ENCODE results near the gene NUDT8. TPM values are rescaled to one million over a fixed set of nuclear protein-coding genes. Genes with fewer than 3 reads are reported as not detected.
"Not testable (repeated sequence)": the region's sequence is repeated elsewhere in the genome, so short reads cannot be mapped to it uniquely, and the experiment has no call there.

NUDT8 gene
- total and polyA plus RNA-seq, 2 experiments from 2014 or later: 4.1 to 4.8 TPM

- H3K9me2 ChIP-seq (ENCODE audit: insufficient read depth): no peaks in the 10 kb centered on the region
- no peak overlapping the region for H3K4me2 ChIP-seq (ENCODE audit: unreplicated experiment)
- H3K79me2 ChIP-seq (ENCODE audit: insufficient read depth): no peaks in the 10 kb centered on the region
- WGBS, 2 experiments (ENCODE audit: low coverage in 1 of 2, low lambda C conversion rate in 2 of 2, missing lambda C conversion rate in 2 of 2): 83 to 85% methylated on average over 5 to 6 of the region's 6 CpGs
- DNase-seq: no peak
- in situ Hi-C loops (cut with MboI): no loop called here
- H3K27ac ChIP-seq: no peak overlapping the region
- H3F3A ChIP-seq (ENCODE audit: insufficient read depth): no peaks in the 10 kb centered on the region
- no peaks in the 10 kb centered on the region for H3K36me3 ChIP-seq (ENCODE audit: low read depth)
- no peaks in the 10 kb centered on the region for H4K20me1 ChIP-seq (ENCODE audit: insufficient read depth)
- TF ChIP-seq EZH2 (IDR thresholded peaks at IDR 0.05; ENCODE audit: insufficient read depth, poor library complexity, severe bottlenecking): no peak
- no peak for TF ChIP-seq EZH2phosphoT487 (IDR thresholded peaks at IDR 0.05; ENCODE audit: insufficient read depth, low read depth)
- H3K4me1 ChIP-seq (ENCODE audit: insufficient read depth): no peaks in the 10 kb centered on the region
- H3K9me3 ChIP-seq (ENCODE audit: low read depth): no peaks in the 10 kb centered on the region
- no peak overlapping the region for H3K9ac ChIP-seq
- H3K27me3 ChIP-seq (replicated peaks; ENCODE audit: insufficient read depth): no peaks in the 10 kb centered on the region
- no peak overlapping the region for H3K4me3 ChIP-seq
- no peak overlapping the region for H2AFZ ChIP-seq
Measured at GRCh38 chr11:67627441-67627811, 2.3 kb downstream of the NUDT8 start.

DNA sequence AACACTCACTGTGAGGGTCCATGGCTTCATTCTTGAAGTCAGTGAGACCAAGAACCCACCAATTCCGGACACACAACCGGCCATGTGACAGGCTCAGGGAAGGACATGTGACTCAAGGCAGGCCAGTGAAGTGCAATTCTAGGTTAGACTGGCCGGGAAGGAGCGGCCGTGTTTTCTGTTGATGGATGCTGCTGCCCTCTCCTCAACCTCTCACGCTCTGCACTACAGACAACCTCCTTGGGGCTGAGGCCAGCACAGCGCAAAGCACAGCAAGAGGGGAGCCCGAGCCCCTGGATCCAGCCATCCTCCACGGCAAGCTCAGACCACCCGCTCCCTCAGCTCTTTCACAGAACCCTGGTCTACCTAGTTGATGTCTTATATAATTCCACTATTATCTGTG is 2.8 kb downstream of the NUDT8 start:
- H3K4me2 ChIP-seq (ENCODE audit: unreplicated experiment): no peak overlapping the region
- H3K27me3 ChIP-seq (replicated peaks; ENCODE audit: insufficient read depth): no peaks in the 10 kb centered on the region
- H3K4me1 ChIP-seq (ENCODE audit: insufficient read depth): no peaks in the 10 kb centered on the region
- no peak for TF ChIP-seq EZH2 (IDR thresholded peaks at IDR 0.05; ENCODE audit: insufficient read depth, poor library complexity, severe bottlenecking)
- TF ChIP-seq EZH2phosphoT487 (IDR thresholded peaks at IDR 0.05; ENCODE audit: insufficient read depth, low read depth): no peak
- H3K36me3 ChIP-seq (ENCODE audit: low read depth): no peaks in the 10 kb centered on the region
- no peaks in the 10 kb centered on the region for H3K9me2 ChIP-seq (ENCODE audit: insufficient read depth)
- H3K27ac ChIP-seq: no peak overlapping the region
- no peak for DNase-seq
- H3K79me2 ChIP-seq (ENCODE audit: insufficient read depth): no peaks in the 10 kb centered on the region
- no peak overlapping the region for H3K9ac ChIP-seq
- in situ Hi-C loops (cut with MboI): no loop called here
- no peak overlapping the region for H3K4me3 ChIP-seq
- H4K20me1 ChIP-seq (ENCODE audit: insufficient read depth): no peaks in the 10 kb centered on the region
- no peaks in the 10 kb centered on the region for H3F3A ChIP-seq (ENCODE audit: insufficient read depth)
- no peaks in the 10 kb centered on the region for H3K9me3 ChIP-seq (ENCODE audit: low read depth)
- 81 to 93% methylated on average over 10 of the region's 10 CpGs for WGBS, 2 experiments (ENCODE audit: low coverage in 1 of 2, low lambda C conversion rate in 2 of 2, missing lambda C conversion rate in 2 of 2)
- H2AFZ ChIP-seq: no peak overlapping the region

DNA sequence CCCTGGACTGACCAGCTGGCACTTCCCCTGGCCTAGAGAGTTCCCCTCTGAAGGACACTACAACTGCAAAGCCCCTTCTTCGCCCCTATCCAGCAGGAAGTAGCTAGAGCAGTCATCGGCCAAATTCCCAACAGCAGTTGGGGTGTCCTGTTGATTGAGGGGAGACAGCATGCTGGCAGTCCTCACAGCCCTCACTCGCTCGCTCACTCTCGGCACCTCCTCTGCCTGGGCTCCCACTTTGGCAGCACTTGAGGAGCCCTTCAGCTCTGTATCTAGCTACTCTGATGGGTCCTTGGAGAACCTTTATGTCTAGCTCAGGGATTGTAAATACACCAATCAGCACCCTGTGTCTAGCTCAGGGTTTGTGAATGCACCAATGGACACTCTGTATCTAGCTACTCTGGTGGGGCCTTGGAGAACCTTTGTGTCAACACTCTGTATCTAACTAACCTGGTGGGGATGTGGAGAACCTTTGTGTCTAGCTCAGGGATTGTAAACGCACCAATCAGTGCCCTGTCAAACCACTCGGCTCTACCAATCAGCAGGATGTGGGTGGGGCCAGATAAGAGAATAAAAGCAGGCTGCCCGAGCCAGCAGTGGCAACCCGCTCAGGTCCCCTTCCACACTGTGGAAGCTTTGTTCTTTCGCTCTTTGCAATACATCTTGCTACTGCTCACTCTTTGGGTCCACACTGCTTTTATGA is 3.5 kb downstream of the NUDT8 start:
- H4K20me1 ChIP-seq (ENCODE audit: insufficient read depth); H2AFZ ChIP-seq; H3K36me3 ChIP-seq (ENCODE audit: low read depth); H3K27me3 ChIP-seq (replicated peaks; ENCODE audit: insufficient read depth); H3K27ac ChIP-seq; H3K4me1 ChIP-seq (ENCODE audit: insufficient read depth); in situ Hi-C loops (cut with MboI); H3K9me2 ChIP-seq (ENCODE audit: insufficient read depth); H3K9me3 ChIP-seq (ENCODE audit: low read depth); DNase-seq; H3F3A ChIP-seq (ENCODE audit: insufficient read depth); H3K4me3 ChIP-seq; H3K4me2 ChIP-seq (ENCODE audit: unreplicated experiment); H3K9ac ChIP-seq; H3K79me2 ChIP-seq (ENCODE audit: insufficient read depth): not testable (repeated sequence)
- 81 to 82% methylated on average over 10 of the region's 10 CpGs for WGBS, 2 experiments (ENCODE audit: low coverage in 1 of 2, low lambda C conversion rate in 2 of 2, missing lambda C conversion rate in 2 of 2)

GRCh38 chr11:67623795-67624194 is 5.9 kb downstream of the NUDT8 start:
- H2AFZ ChIP-seq; H3K79me2 ChIP-seq (ENCODE audit: insufficient read depth); H3K4me1 ChIP-seq (ENCODE audit: insufficient read depth); H3K27ac ChIP-seq; H3K9me3 ChIP-seq (ENCODE audit: low read depth); H3F3A ChIP-seq (ENCODE audit: insufficient read depth); in situ Hi-C loops (cut with MboI); H3K9me2 ChIP-seq (ENCODE audit: insufficient read depth); H3K4me3 ChIP-seq; H3K36me3 ChIP-seq (ENCODE audit: low read depth); H3K27me3 ChIP-seq (replicated peaks; ENCODE audit: insufficient read depth); H3K9ac ChIP-seq; H3K4me2 ChIP-seq (ENCODE audit: unreplicated experiment); H4K20me1 ChIP-seq (ENCODE audit: insufficient read depth); DNase-seq: not testable (repeated sequence)
- WGBS, 2 experiments (ENCODE audit: low coverage in 1 of 2, low lambda C conversion rate in 2 of 2, missing lambda C conversion rate in 2 of 2): 67 to 72% methylated on average over 1 of the region's 1 CpG

GRCh38 chr11:67622905-67623304 is 6.8 kb downstream of the NUDT8 start:
- in situ Hi-C loops (cut with MboI); H3K9ac ChIP-seq; H3K27me3 ChIP-seq (replicated peaks; ENCODE audit: insufficient read depth); H3F3A ChIP-seq (ENCODE audit: insufficient read depth); H3K9me3 ChIP-seq (ENCODE audit: low read depth); H3K79me2 ChIP-seq (ENCODE audit: insufficient read depth); H3K9me2 ChIP-seq (ENCODE audit: insufficient read depth); H3K4me3 ChIP-seq; H4K20me1 ChIP-seq (ENCODE audit: insufficient read depth); H3K4me2 ChIP-seq (ENCODE audit: unreplicated experiment); H3K27ac ChIP-seq; H2AFZ ChIP-seq; H3K36me3 ChIP-seq (ENCODE audit: low read depth); H3K4me1 ChIP-seq (ENCODE audit: insufficient read depth); DNase-seq: not testable (repeated sequence)
- 56 to 59% methylated on average over 7 of the region's 7 CpGs for WGBS, 2 experiments (ENCODE audit: low coverage in 1 of 2, low lambda C conversion rate in 2 of 2, missing lambda C conversion rate in 2 of 2)

GRCh38 chr11:67621928-67622327 is 7.8 kb downstream of the NUDT8 start:
- H3K4me1 ChIP-seq (ENCODE audit: insufficient read depth); H4K20me1 ChIP-seq (ENCODE audit: insufficient read depth); H3K27ac ChIP-seq; H3K4me3 ChIP-seq; H3K9me2 ChIP-seq (ENCODE audit: insufficient read depth); H3K4me2 ChIP-seq (ENCODE audit: unreplicated experiment); H3K36me3 ChIP-seq (ENCODE audit: low read depth); DNase-seq; H3K79me2 ChIP-seq (ENCODE audit: insufficient read depth); in situ Hi-C loops (cut with MboI); H3K9me3 ChIP-seq (ENCODE audit: low read depth); H3K9ac ChIP-seq; H2AFZ ChIP-seq; H3F3A ChIP-seq (ENCODE audit: insufficient read depth): not testable (repeated sequence)
- 36 to 48% methylated on average over 3 of the region's 3 CpGs for WGBS, 2 experiments (ENCODE audit: low coverage in 1 of 2, low lambda C conversion rate in 2 of 2, missing lambda C conversion rate in 2 of 2)
- peaks cover 15% of the 10 kb centered on the region for H3K27me3 ChIP-seq (replicated peaks; ENCODE audit: insufficient read depth)

GRCh38 chr11:67620621-67621020 is 9.1 kb downstream of the NUDT8 start:
- peaks cover 21% of the 10 kb centered on the region for H3K27me3 ChIP-seq (replicated peaks; ENCODE audit: insufficient read depth)
- H3K4me1 ChIP-seq (ENCODE audit: insufficient read depth); H3K36me3 ChIP-seq (ENCODE audit: low read depth); H4K20me1 ChIP-seq (ENCODE audit: insufficient read depth); H3K9me3 ChIP-seq (ENCODE audit: low read depth); H3K79me2 ChIP-seq (ENCODE audit: insufficient read depth); DNase-seq; H3K4me3 ChIP-seq; H3F3A ChIP-seq (ENCODE audit: insufficient read depth); H3K9me2 ChIP-seq (ENCODE audit: insufficient read depth); H3K9ac ChIP-seq; in situ Hi-C loops (cut with MboI); H3K27ac ChIP-seq; H2AFZ ChIP-seq; H3K4me2 ChIP-seq (ENCODE audit: unreplicated experiment): not testable (repeated sequence)
- 56 to 61% methylated on average over 13 of the region's 13 CpGs for WGBS, 2 experiments (ENCODE audit: low coverage in 1 of 2, low lambda C conversion rate in 2 of 2, missing lambda C conversion rate in 2 of 2)
